ENCODE measurements around the gene SLC9A9. TPM values are rescaled to one million over a fixed set of nuclear protein-coding genes. Genes with fewer than 3 reads are reported as not detected.

The SLC9A9 gene
- total and polyA plus RNA-seq, 10 of the 15 experiments (the other 5 are each of a cell fraction or from before 2014, with no cell fraction given) = 3.5 to 14.2 (median 9.3) TPM

DNA sequence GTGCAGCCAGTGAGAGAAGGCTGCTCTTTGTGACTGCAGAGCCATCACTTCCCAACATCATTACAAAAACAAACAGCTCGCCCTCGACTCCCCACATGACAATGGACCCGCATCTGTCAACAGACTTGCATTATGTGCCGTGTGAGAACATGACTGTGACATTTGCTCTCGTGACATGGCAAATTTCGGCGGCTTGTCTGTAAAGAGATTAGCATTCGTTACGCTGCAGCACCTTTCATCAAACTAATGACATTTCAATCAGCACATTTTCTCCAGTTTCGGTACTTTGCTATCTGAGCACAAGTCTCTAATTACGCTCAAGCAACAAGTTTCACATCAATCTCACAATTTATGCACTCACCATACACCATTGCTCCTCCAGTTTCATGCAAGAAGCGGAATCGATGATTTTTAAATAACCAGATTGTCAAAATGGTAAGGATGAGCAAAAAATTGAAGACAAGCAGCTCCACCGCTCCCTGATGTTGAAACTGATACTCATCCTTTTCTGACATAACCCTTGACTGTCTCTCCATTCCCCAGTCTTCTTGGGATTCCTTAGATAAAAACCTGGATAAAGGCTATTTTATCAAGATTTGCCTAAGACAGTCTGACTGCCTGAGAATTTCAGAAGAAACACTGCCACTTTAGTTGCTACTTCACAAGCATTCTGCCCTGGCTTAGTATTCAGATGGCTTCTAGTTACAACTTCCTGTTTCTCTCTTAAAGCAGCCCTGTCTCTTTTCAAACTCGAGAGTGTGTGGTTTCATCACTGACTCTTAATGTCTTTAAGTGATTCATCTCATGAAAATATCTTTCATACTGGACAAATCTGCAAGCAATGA, at the start of gene SLC9A9 (continued):
- TF ChIP-seq, protein P1, sequence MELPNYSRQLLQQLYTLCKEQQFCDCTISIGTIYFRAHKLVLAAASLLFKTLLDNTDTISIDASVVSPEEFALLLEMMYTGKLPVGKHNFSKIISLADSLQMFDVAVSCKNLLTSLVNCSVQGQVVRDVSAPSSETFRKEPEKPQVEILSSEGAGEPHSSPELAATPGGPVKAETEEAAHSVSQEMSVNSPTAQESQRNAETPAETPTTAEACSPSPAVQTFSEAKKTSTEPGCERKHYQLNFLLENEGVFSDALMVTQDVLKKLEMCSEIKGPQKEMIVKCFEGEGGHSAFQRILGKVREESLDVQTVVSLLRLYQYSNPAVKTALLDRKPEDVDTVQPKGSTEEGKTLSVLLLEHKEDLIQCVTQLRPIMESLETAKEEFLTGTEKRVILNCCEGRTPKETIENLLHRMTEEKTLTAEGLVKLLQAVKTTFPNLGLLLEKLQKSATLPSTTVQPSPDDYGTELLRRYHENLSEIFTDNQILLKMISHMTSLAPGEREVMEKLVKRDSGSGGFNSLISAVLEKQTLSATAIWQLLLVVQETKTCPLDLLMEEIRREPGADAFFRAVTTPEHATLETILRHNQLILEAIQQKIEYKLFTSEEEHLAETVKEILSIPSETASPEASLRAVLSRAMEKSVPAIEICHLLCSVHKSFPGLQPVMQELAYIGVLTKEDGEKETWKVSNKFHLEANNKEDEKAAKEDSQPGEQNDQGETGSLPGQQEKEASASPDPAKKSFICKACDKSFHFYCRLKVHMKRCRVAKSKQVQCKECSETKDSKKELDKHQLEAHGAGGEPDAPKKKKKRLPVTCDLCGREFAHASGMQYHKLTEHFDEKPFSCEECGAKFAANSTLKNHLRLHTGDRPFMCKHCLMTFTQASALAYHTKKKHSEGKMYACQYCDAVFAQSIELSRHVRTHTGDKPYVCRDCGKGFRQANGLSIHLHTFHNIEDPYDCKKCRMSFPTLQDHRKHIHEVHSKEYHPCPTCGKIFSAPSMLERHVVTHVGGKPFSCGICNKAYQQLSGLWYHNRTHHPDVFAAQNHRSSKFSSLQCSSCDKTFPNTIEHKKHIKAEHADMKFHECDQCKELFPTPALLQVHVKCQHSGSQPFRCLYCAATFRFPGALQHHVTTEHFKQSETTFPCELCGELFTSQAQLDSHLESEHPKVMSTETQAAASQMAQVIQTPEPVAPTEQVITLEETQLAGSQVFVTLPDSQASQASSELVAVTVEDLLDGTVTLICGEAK (IDR thresholded peaks at IDR 0.05; ENCODE audit: borderline replicate concordance) = no peak
- TF ChIP-seq KAT2A (conservative IDR thresholded peaks at IDR 0.05; ENCODE audit: control insufficient read depth, low read depth, low read length) = no peak
- TF ChIP-seq, protein P2, sequence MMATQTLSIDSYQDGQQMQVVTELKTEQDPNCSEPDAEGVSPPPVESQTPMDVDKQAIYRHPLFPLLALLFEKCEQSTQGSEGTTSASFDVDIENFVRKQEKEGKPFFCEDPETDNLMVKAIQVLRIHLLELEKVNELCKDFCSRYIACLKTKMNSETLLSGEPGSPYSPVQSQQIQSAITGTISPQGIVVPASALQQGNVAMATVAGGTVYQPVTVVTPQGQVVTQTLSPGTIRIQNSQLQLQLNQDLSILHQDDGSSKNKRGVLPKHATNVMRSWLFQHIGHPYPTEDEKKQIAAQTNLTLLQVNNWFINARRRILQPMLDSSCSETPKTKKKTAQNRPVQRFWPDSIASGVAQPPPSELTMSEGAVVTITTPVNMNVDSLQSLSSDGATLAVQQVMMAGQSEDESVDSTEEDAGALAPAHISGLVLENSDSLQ (IDR thresholded peaks at IDR 0.05) = peak; percentile 52; the same call in 1 of the 2 replicates
- TF ChIP-seq, protein P3, sequence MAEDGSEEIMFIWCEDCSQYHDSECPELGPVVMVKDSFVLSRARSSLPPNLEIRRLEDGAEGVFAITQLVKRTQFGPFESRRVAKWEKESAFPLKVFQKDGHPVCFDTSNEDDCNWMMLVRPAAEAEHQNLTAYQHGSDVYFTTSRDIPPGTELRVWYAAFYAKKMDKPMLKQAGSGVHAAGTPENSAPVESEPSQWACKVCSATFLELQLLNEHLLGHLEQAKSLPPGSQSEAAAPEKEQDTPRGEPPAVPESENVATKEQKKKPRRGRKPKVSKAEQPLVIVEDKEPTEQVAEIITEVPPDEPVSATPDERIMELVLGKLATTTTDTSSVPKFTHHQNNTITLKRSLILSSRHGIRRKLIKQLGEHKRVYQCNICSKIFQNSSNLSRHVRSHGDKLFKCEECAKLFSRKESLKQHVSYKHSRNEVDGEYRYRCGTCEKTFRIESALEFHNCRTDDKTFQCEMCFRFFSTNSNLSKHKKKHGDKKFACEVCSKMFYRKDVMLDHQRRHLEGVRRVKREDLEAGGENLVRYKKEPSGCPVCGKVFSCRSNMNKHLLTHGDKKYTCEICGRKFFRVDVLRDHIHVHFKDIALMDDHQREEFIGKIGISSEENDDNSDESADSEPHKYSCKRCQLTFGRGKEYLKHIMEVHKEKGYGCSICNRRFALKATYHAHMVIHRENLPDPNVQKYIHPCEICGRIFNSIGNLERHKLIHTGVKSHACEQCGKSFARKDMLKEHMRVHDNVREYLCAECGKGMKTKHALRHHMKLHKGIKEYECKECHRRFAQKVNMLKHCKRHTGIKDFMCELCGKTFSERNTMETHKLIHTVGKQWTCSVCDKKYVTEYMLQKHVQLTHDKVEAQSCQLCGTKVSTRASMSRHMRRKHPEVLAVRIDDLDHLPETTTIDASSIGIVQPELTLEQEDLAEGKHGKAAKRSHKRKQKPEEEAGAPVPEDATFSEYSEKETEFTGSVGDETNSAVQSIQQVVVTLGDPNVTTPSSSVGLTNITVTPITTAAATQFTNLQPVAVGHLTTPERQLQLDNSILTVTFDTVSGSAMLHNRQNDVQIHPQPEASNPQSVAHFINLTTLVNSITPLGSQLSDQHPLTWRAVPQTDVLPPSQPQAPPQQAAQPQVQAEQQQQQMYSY (CRISPR knock-in tag; IDR thresholded peaks at IDR 0.05) = no peak
- TF ChIP-seq DPF2 (IDR thresholded peaks at IDR 0.05) = no peak
- no peak for TF ChIP-seq SREBF1 (IDR thresholded peaks at IDR 0.05; ENCODE audit: low read length)
- TF ChIP-seq CEBPB (IDR thresholded peaks at IDR 0.05; ENCODE audit: borderline replicate concordance in 1 of 2, low read depth in 2 of 2, low read length in 2 of 2) = no peak
- TF ChIP-seq, protein P4, sequence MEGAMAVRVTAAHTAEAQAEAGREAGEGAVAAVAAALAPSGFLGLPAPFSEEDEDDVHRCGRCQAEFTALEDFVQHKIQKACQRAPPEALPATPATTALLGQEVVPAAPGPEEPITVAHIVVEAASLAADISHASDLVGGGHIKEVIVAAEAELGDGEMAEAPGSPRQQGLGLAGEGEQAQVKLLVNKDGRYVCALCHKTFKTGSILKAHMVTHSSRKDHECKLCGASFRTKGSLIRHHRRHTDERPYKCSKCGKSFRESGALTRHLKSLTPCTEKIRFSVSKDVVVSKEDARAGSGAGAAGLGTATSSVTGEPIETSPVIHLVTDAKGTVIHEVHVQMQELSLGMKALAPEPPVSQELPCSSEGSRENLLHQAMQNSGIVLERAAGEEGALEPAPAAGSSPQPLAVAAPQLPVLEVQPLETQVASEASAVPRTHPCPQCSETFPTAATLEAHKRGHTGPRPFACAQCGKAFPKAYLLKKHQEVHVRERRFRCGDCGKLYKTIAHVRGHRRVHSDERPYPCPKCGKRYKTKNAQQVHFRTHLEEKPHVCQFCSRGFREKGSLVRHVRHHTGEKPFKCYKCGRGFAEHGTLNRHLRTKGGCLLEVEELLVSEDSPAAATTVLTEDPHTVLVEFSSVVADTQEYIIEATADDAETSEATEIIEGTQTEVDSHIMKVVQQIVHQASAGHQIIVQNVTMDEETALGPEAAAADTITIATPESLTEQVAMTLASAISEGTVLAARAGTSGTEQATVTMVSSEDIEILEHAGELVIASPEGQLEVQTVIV (IDR thresholded peaks at IDR 0.05; ENCODE audit: borderline replicate concordance, partially characterized antibody) = no peak
- 0 out of 2 replicates have a peak, but pooled peaks have one; percentile 39 for TF ChIP-seq NFIC (IDR thresholded peaks at IDR 0.05; ENCODE audit: low read depth, low read length)
- TF ChIP-seq ESRRA (IDR thresholded peaks at IDR 0.05; ENCODE audit: low read length) = no peak
- no peak for TF ChIP-seq SP1 (IDR thresholded peaks at IDR 0.05; ENCODE audit: low read depth, low read length)
- no peak for TF ChIP-seq STAT1 (conservative IDR thresholded peaks at IDR 0.05)
- TF ChIP-seq FOXM1 (IDR thresholded peaks at IDR 0.05; ENCODE audit: low read depth, low read length) = no peak
- no peak for TF ChIP-seq TARDBP (IDR thresholded peaks at IDR 0.05; ENCODE audit: borderline replicate concordance)
- TF ChIP-seq, protein P5, sequence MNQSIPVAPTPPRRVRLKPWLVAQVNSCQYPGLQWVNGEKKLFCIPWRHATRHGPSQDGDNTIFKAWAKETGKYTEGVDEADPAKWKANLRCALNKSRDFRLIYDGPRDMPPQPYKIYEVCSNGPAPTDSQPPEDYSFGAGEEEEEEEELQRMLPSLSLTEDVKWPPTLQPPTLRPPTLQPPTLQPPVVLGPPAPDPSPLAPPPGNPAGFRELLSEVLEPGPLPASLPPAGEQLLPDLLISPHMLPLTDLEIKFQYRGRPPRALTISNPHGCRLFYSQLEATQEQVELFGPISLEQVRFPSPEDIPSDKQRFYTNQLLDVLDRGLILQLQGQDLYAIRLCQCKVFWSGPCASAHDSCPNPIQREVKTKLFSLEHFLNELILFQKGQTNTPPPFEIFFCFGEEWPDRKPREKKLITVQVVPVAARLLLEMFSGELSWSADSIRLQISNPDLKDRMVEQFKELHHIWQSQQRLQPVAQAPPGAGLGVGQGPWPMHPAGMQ (IDR thresholded peaks at IDR 0.05; ENCODE audit: borderline replicate concordance) = no peak
- TF ChIP-seq TCF7 (IDR thresholded peaks at IDR 0.05; ENCODE audit: borderline replicate concordance) = no peak
